Heart left ventricle (tissue), 16 donors: ENCODE data around the gene PGBD5. TPM values are rescaled to one million over a fixed set of nuclear protein-coding genes. Genes with fewer than 3 reads are reported as not detected.

Experiments
- ATAC-seq, 4 donors: fragments of 200-7000 bp; cut with Tn5 transposase; one replicate each; pipeline ENCODE4 v1.9.1; 2020 to 2022; ENCODE audit warnings: moderate library complexity in 4 of 4, mild to moderate bottlenecking in 3 of 4, moderate number of reproducible peaks in 1 of 4
- DNase-seq, 5 donors: peaks; one replicate each; pipeline ENCODE4 v3.0.0-alpha.2; 2020
- H3K27ac ChIP-seq, 12 donors: fragments of 200-600 bp; sonication (generic) in 4 of 12; one replicate each; pipeline versions ENCODE4 v1.5.0 to v1.8.0; 2016 to 2022; ENCODE audit warnings: mild to moderate bottlenecking in 2 of 12
- H3K27me3 ChIP-seq, 9 donors: fragments of 200-600 bp; sonication (generic) in 2 of 9; one replicate each; pipeline versions ENCODE4 v1.5.1 to v1.8.0; 2016 to 2022; ENCODE audit warnings: mild to moderate bottlenecking in 3 of 9
- H3K36me3 ChIP-seq, 9 donors: fragments of 200-600 bp; sonication (generic) in 2 of 9; one replicate each; pipeline versions ENCODE4 v1.5.0 to v1.8.0; 2018 to 2022; ENCODE audit warnings: mild to moderate bottlenecking in 2 of 9
- H3K4me1 ChIP-seq, 12 donors: fragments of 200-600 bp; sonication (generic) in 4 of 12; one replicate each; pipeline versions ENCODE4 v1.5.0 to v1.8.0; 2016 to 2022; ENCODE audit warnings: mild to moderate bottlenecking in 3 of 12
- H3K4me3 ChIP-seq, 12 donors: fragments of 200-600 bp; sonication (generic) in 4 of 12; one replicate each; pipeline versions ENCODE4 v1.5.0 to v1.8.0; 2017 to 2022; ENCODE audit warnings: mild to moderate bottlenecking in 9 of 12, moderate library complexity in 4 of 12
- H3K9me3 ChIP-seq, 12 donors: fragments of 200-600 bp; sonication (generic) in 4 of 12; one replicate each; pipeline versions ENCODE4 v1.5.0 to v1.8.0; 2016 to 2022; ENCODE audit warnings: mild to moderate bottlenecking in 1 of 12
- CTCF ChIP-seq, 12 donors: fragments of 200-600 bp; sonication (generic) in 4 of 12; IDR thresholded peaks; one replicate each; pipeline versions ENCODE4 v1.5.0 to v1.8.0; 2018 to 2022; ENCODE audit warnings: antibody characterized with exemption in 12 of 12, mild to moderate bottlenecking in 5 of 12
- POLR2A ChIP-seq, 2 donors: fragments of 450-650 bp; IDR thresholded peaks; one replicate each; pipeline ENCODE4 v1.6.1; 2017; ENCODE audit warnings: antibody characterized with exemption in 2 of 2, mild to moderate bottlenecking in 2 of 2, moderate library complexity in 2 of 2
- WGBS, 4 donors: extraction: QIAGEN DNeasy Blood & Tissue Kit in 2 of 4; methylation state at CpG; one replicate each; pipeline versions ENCODE4 v1.1.5 to v1.1.7; 2013 to 2018; 5-methylcytosine and 5-hydroxymethylcytosine counted together
- intact Hi-C, 10 donors: fragments of 100-400 bp; cut with DNase I; formaldehyde crosslinking; loops; one replicate each; pipeline versions ENCODE4 v1.11.1 to v1.14.2; 2022
- polyA plus RNA-seq, 2 donors: library from polyadenylated mRNA; stranded (reverse); fragments of 200-250 nt; gene quantifications; one replicate each; pipeline ENCODE4 v1.2.3, GENCODE V29; 2013
- total RNA-seq, 9 donors: library from RNA; depleted of rRNA in 2 of 9; stranded (reverse); fragments of >200 nt in 2 of 9; fragmentation: NEBNext Ultra II Directional in 3 of 9; extraction: Animal tissue kit (Norgen Biotek cat#: 25700) in 3 of 9; gene quantifications; one replicate each; pipeline versions ENCODE4 v1.1.0 to v1.2.4, GENCODE V29; 2016 to 2023
- donor health status: ischemic (EF 13 %, LVEDD 7.1; RV severe dilation, severe dysfunction).
- donor health status: healthy with polysubstance abuse.
- donor health status: DM: no; HTN: yes; CAD: no.
- donor health status: DM: no; HTN: no; CAD: no.
- donor health status: ischemic (EF 25% LVEDD 6.9; RV normal size, moderate dysfunction).
- donor health status: ischemic (EF 25% LVEDD 5.7; RV mildly dilated, moderate dysfunction).
- donor health status: healthy.
- donor health status: DM: yes; HTN: yes; CAD: no.
- donor health status: ischemic (EF 35%, LVEDD 5.7; RV mildly dilated, moderate dysfunction).
- donor health status: nonischemic (EF 11% LVEDD 7.7; RV severe dilation, severe dysfunction).
- donor health status: DM: yes; HTN: yes; CAD: no.
- donor health status: PGD.
- donor health status: ischemic (EF 29% LVEDD 5.4; RV normal size, mild dysfunction).
- donor health status: nonischemic (EF 23%, LVEDD 6.1; RV moderate dilation, normal function).

The PGBD5 gene
- total and polyA plus RNA-seq, 11 donors, result 1.3 to 16.1 (median 6.3) TPM

DNA sequence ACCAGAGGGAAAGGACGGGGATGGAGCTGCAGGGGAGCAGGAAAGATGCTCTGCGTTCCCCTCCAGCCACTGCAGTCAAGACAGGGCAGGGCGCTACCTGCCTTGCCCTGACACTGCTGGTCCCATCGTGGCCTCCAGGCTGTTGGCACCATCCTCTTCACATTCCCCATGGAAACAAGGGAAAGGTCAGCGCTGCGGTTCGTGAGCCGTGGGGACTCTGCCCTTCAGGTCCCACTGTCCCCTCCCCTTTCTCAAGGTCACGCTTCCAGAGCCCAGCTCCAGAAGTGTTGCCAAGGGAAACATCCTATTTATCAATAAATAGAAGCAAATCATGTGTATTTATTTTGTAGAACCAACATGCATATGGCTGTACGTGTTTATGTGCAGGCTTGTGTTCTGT is 56.0 kb downstream of the PGBD5 start:
- Histone ChIP-seq H3K27ac (no peak overlapping the region), H3K27me3 (no peaks in the 10 kb centered on the region), H3K4me3 (no peak overlapping the region), H3K4me1 (peaks cover 0 to 3% (median 0%) of the 10 kb centered on the region in 12 donors), H3K36me3 (no peaks in the 10 kb centered on the region), H3K9me3 (no peaks in the 10 kb centered on the region)
- DNase-seq (no peak), ATAC-seq (no peak)
- TF ChIP-seq POLR2A (IDR thresholded peaks at IDR 0.05) (no peak), CTCF (IDR thresholded peaks at IDR 0.05) (no peak)
- intact Hi-C loops, result no loop called here
- 78 to 86% (median 85%) methylated on average over 10 of the region's 10 CpGs for WGBS, 4 donors

DNA sequence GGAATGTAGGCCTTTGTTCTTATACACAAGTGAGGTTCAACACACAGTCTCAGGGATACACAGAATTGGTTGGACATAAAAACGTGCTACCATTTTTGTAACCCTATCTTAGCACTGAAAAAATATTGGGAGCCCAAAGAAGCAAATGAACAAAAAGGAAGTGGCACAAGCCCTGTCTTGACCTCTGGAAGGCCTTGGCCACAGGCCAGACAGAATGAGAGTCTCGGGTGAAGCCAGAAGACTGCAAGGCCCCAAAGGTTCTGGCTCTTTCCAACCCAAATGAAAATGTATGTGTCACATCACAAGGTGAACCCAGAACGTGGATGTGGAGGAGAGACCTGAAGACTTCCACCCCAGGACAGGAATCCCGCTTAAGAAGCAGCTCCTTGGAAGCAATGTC is 57.3 kb downstream of the PGBD5 start:
- H3K4me3 ChIP-seq, result no peak overlapping the region

GRCh38 chr1:230368363-230368762 is 57.8 kb downstream of the PGBD5 start:
- Histone ChIP-seq H3K27ac (no peak overlapping the region), H3K36me3 (no peaks in the 10 kb centered on the region), H3K27me3 (no peaks in the 10 kb centered on the region), H3K9me3 (no peaks in the 10 kb centered on the region), H3K4me3 (no peak overlapping the region), H3K4me1 (no peaks in the 10 kb centered on the region)
- 74 to 91% (median 83%) methylated on average over 5 of the region's 5 CpGs for WGBS, 4 donors
- TF ChIP-seq POLR2A (IDR thresholded peaks at IDR 0.05) (no peak), CTCF (IDR thresholded peaks at IDR 0.05) (no peak)
- no peak for ATAC-seq
- intact Hi-C loops, result no loop called here
- no peak for DNase-seq

More for the DNA sequence above, 57.3 kb downstream of the PGBD5 start:
- Histone ChIP-seq H3K4me1 (no peaks in the 10 kb centered on the region), H3K27me3 (no peaks in the 10 kb centered on the region), H3K9me3 (no peaks in the 10 kb centered on the region), H3K36me3 (no peaks in the 10 kb centered on the region), H3K27ac (no peak overlapping the region)
- intact Hi-C loops, result no loop called here
- no peak for ATAC-seq
- 61 to 82% (median 67%) methylated on average over 4 of the region's 4 CpGs for WGBS, 4 donors
- TF ChIP-seq CTCF (IDR thresholded peaks at IDR 0.05) (no peak), POLR2A (IDR thresholded peaks at IDR 0.05) (no peak)
- no peak for DNase-seq

- ATAC-seq, result no peak
- H3K36me3 ChIP-seq, result no peaks in the 10 kb centered on the region
- H3K4me3 ChIP-seq, result no peak overlapping the region
- TF ChIP-seq POLR2A (IDR thresholded peaks at IDR 0.05), result no peak
- no peak for TF ChIP-seq CTCF (IDR thresholded peaks at IDR 0.05)
- no peak for DNase-seq
- intact Hi-C loops, result no loop called here
- H3K27me3 ChIP-seq, result no peaks in the 10 kb centered on the region
- H3K9me3 ChIP-seq, result no peaks in the 10 kb centered on the region
- 81 to 94% (median 84%) methylated on average over 7 of the region's 7 CpGs for WGBS, 4 donors
- no peaks in the 10 kb centered on the region for H3K4me1 ChIP-seq
- no peak overlapping the region for H3K27ac ChIP-seq
Measured at GRCh38 chr1:230366504-230366915, 59.6 kb downstream of the PGBD5 start.
